ENCODE results near the gene TOMM20. TPM values are rescaled to one million over a fixed set of nuclear protein-coding genes. Genes with fewer than 3 reads are reported as not detected.

Gene TOMM20
- total RNA-seq, 1 donor from 2014 or later, result 101 TPM

- no peak for TF ChIP-seq CTCF (conservative IDR thresholded peaks at IDR 0.05; ENCODE audit: low read depth, low read length)
- H3K4me3 ChIP-seq (ENCODE audit: low read depth, low read length), result no peak overlapping the region
- DNase-seq (ENCODE audit: low read depth), result no peak
These were observed 59.5 kb downstream of the TOMM20 start for GRCh38 chr1:235069176-235069575.

GRCh38 chr1:235068158-235069121, 60.2 kb downstream of the TOMM20 start:
- no peak overlapping the region for H3K4me3 ChIP-seq (ENCODE audit: low read depth, low read length)
- TF ChIP-seq CTCF (conservative IDR thresholded peaks at IDR 0.05; ENCODE audit: low read depth, low read length), result no peak
- no peak for DNase-seq (ENCODE audit: low read depth)

GRCh38 chr1:235067396-235068157, 61.1 kb downstream of the TOMM20 start:
- DNase-seq (ENCODE audit: low read depth), result peak; percentile 96
- TF ChIP-seq CTCF (conservative IDR thresholded peaks at IDR 0.05; ENCODE audit: low read depth, low read length), result no peak
- H3K4me3 ChIP-seq (ENCODE audit: low read depth, low read length), result no peak overlapping the region

- no peak for DNase-seq (ENCODE audit: low read depth)
- TF ChIP-seq CTCF (conservative IDR thresholded peaks at IDR 0.05; ENCODE audit: low read depth, low read length), result no peak
- no peak overlapping the region for H3K4me3 ChIP-seq (ENCODE audit: low read depth, low read length)
These were observed 65.4 kb downstream of the TOMM20 start for GRCh38 chr1:235063068-235063765.

GRCh38 chr1:235060607-235061470, 67.8 kb downstream of the TOMM20 start:
- no peak overlapping the region for H3K4me3 ChIP-seq (ENCODE audit: low read depth, low read length)
- DNase-seq (ENCODE audit: low read depth), result no peak
- no peak for TF ChIP-seq CTCF (conservative IDR thresholded peaks at IDR 0.05; ENCODE audit: low read depth, low read length)

Other genes with a start within 250 kb of the TOMM20 start
- 66.6 and 87.2 TPM in 2 replicates for gene RBM34, start 32.4 kb upstream of the TOMM20 start, total RNA-seq
- 10.9 and 13.8 TPM in 2 replicates for gene ARID4B, start 199.3 kb upstream of the TOMM20 start, total RNA-seq
- gene GGPS1, start 199.7 kb upstream of the TOMM20 start, total RNA-seq, result 17.1 and 26.3 TPM in 2 replicates
- gene TBCE, start 238.6 kb upstream of the TOMM20 start, total RNA-seq, result 20.9 and 27.4 TPM in 2 replicates